Karpas-422 (cell line): ENCODE measurements around the gene BEX3. TPM values are rescaled to one million over a fixed set of nuclear protein-coding genes. Genes with fewer than 3 reads are reported as not detected.
A peak's percentile ranks its signal among the peaks of the same experiment; 100 is the strongest.
"Not testable (repeated sequence)": the region's sequence is repeated elsewhere in the genome, so short reads cannot be mapped to it uniquely, and the experiment has no call there.

ENCODE experiments used
- DNase-seq: peaks from one replicate; pipeline ENCODE4 v3.0.0-alpha.2; 2015
- H2AFZ ChIP-seq: fragments of 200-600 bp; sonication (generic); 2 replicates; pipeline ENCODE4 v1.6.1; 2014; ENCODE audit warnings: antibody characterized with exemption, low read length, mixed read lengths
- H3K27ac ChIP-seq: fragments of 200-600 bp; sonication (generic); 2 replicates; pipeline ENCODE4 v1.5.1; 2014; ENCODE audit warnings: mild to moderate bottlenecking, low read length, moderate library complexity
- H3K27me3 ChIP-seq: fragments of 200-600 bp; sonication (generic); 2 replicates; pipeline ENCODE4 v1.6.1; 2014; ENCODE audit warnings: low read length, mixed read lengths
- H3K36me3 ChIP-seq: fragments of 200-600 bp; sonication (generic); 2 replicates; pipeline ENCODE4 v1.6.1; 2014; ENCODE audit warnings: low read length, mixed read lengths; ENCODE audit not compliant: insufficient read depth
- H3K4me1 ChIP-seq: fragments of 200-600 bp; sonication (generic); 2 replicates; pipeline ENCODE4 v1.6.1; 2014; ENCODE audit warnings: mild to moderate bottlenecking, low read length, mixed read lengths
- H3K4me2 ChIP-seq: fragments of 200-600 bp; sonication (generic); 2 replicates; pipeline ENCODE4 v1.6.1; 2014; ENCODE audit warnings: low read length, low read depth, mild to moderate bottlenecking; ENCODE audit not compliant: poor library complexity, severe bottlenecking
- H3K4me3 ChIP-seq: fragments of 200-600 bp; sonication (generic); 2 replicates; pipeline ENCODE4 v1.5.1; 2014; ENCODE audit warnings: mild to moderate bottlenecking, antibody characterized with exemption, low read length, mixed read lengths
- H3K79me2 ChIP-seq: fragments of 200-600 bp; sonication (generic); 2 replicates; pipeline ENCODE4 v1.6.1; 2014; ENCODE audit warnings: mild to moderate bottlenecking, low read length, mixed read lengths
- H3K9ac ChIP-seq: fragments of 200-600 bp; sonication (generic); 2 replicates; pipeline ENCODE4 v1.6.0; 2014; ENCODE audit warnings: low read length
- H3K9me2 ChIP-seq: fragments of 200-600 bp; sonication (generic), shearing (Covaris generic); replicated peaks from 2 replicates; pipeline ENCODE4 v1.6.0; 2014; ENCODE audit warnings: mild to moderate bottlenecking, low read length, moderate library complexity; ENCODE audit not compliant: insufficient read depth
- H3K9me3 ChIP-seq: fragments of 300-700, 200-600 bp; sonication (generic); 2 replicates; pipeline ENCODE4 v1.6.1; 2014; ENCODE audit warnings: low read length, mixed read lengths
- H4K20me1 ChIP-seq: fragments of 200-600 bp; sonication (generic); 2 replicates; pipeline ENCODE4 v1.6.1; 2014; ENCODE audit warnings: mild to moderate bottlenecking, antibody characterized with exemption, low read length, low read depth; ENCODE audit not compliant: insufficient read depth
- total RNA-seq: library from RNA; depleted of rRNA; stranded (reverse); fragments of >200 nt; shearing (Covaris generic); gene quantifications from 2 replicates; pipeline ENCODE4 v1.2.3, GENCODE V29; 2014; ENCODE audit warnings: low replicate concordance

The BEX3 gene
- total RNA-seq, 1 experiment from 2014 or later, result not detected

DNA sequence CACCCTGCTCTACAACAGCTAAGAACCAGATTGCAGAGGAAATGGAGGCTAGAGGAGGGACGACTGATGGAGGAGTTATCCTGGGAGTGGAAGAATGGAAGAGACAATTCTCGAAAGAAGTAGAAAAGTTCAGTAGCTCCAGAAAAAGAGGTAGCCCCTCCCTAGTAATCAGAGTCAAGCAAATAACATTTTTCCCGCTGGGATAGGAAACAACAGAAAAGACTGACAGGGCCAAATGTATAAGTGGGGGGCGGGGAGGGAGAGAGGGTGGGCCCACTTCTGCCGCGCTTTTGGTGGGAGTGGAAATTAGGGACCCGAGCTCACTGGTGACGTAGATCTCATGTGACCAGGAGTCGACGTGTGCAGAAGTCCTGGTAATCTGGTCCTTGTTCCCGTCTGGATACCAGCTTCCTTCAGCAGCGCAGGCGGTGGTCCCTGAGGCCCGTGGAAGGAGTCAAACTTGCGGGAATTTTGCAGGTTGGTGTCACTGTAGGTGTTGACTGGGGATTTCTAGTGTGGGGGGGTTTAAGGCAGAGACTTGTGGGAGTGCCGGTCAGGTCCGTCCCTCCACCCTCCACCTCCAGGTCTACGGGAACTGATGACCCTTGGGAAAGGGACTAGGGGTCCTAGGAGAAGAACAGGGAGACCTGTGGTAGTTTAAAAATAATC is 20.1 kb upstream of the BEX3 start, which contains the start of gene TCEAL9:
Gene TCEAL9, plus strand, starts transcription at position 377 of the 669 bp plus-strand sequence. CDS start 1,179 bp downstream, outside the sequence.
- Histone ChIP-seq H2AFZ (peak within 1 kb of the TSS; percentile 90), H3K36me3 (no peaks in the 10 kb centered on the region), H3K27ac (no peak within 1 kb of the TSS), H3K4me2 (peak within 1 kb of the TSS; percentile 68), H3K27me3 (no peaks in the 10 kb centered on the region), H3K9ac (peak within 1 kb of the TSS; percentile 73), H3K4me1 (peaks cover 8% of the 10 kb centered on the region; the same call in 1 of the 2 replicates), H4K20me1 (no peaks in the 10 kb centered on the region), H3K9me2 (no peaks in the 10 kb centered on the region), H3K79me2 (no peaks in the 10 kb centered on the region), H3K4me3 (peak within 1 kb of the TSS; percentile 75), H3K9me3 (no peaks in the 10 kb centered on the region)
- peak; percentile 70 for DNase-seq

GRCh38 chrX:103356858-103357257 is 19.5 kb upstream of the BEX3 start:
- no peaks in the 10 kb centered on the region for H3K27me3 ChIP-seq
- no peak for DNase-seq
- no peak overlapping the region for H3K27ac ChIP-seq
- no peaks in the 10 kb centered on the region for H3K79me2 ChIP-seq
- no peaks in the 10 kb centered on the region for H4K20me1 ChIP-seq
- H2AFZ ChIP-seq, result peak overlapping the region; percentile 90
- no peaks in the 10 kb centered on the region for H3K9me2 ChIP-seq
- H3K4me1 ChIP-seq, result peaks cover 8% of the 10 kb centered on the region; the same call in 1 of the 2 replicates
- no peaks in the 10 kb centered on the region for H3K36me3 ChIP-seq
- H3K4me2 ChIP-seq, result peak overlapping the region; percentile 68
- no peaks in the 10 kb centered on the region for H3K9me3 ChIP-seq
- peak overlapping the region; percentile 73 for H3K9ac ChIP-seq
- H3K4me3 ChIP-seq, result peak overlapping the region; percentile 75

GRCh38 chrX:103357871-103358270 is 18.5 kb upstream of the BEX3 start:
- no peak overlapping the region for H2AFZ ChIP-seq
- H3K4me1 ChIP-seq, result peaks cover 8% of the 10 kb centered on the region; the same call in 1 of the 2 replicates
- no peaks in the 10 kb centered on the region for H3K79me2 ChIP-seq
- H3K9ac ChIP-seq, result no peak overlapping the region
- H3K27me3 ChIP-seq, result no peaks in the 10 kb centered on the region
- no peaks in the 10 kb centered on the region for H4K20me1 ChIP-seq
- no peaks in the 10 kb centered on the region for H3K9me2 ChIP-seq
- no peak overlapping the region for H3K4me2 ChIP-seq
- no peak overlapping the region for H3K4me3 ChIP-seq
- no peak overlapping the region for H3K27ac ChIP-seq
- no peak for DNase-seq
- H3K9me3 ChIP-seq, result no peaks in the 10 kb centered on the region
- H3K36me3 ChIP-seq, result no peaks in the 10 kb centered on the region

DNA sequence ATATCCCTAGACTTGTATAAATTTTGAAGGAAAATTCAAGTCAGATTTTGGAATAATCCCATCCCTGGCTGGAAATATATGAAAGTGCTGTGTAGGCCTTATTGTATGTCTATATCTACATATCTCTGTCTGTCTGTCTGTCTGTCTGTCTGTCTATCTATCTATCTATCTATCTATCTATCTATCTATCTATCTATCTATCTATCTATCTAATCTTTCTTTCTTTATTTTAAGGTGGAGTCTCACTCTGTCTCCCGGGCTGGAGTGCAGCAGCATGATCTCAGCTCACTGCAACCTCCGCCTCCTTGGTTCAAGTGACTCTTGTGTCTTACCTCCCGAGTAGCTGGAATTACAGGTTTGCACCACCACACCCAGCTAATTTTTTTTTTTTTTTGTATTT is 16.7 kb upstream of the BEX3 start:
- H3K9me3 ChIP-seq, H3K27ac ChIP-seq, H3K27me3 ChIP-seq, H3K4me1 ChIP-seq, H3K36me3 ChIP-seq, H3K9me2 ChIP-seq, H3K4me2 ChIP-seq, H3K79me2 ChIP-seq, H3K9ac ChIP-seq, H4K20me1 ChIP-seq, H2AFZ ChIP-seq, DNase-seq, H3K4me3 ChIP-seq: not testable (repeated sequence)

- no peaks in the 10 kb centered on the region for H3K9me3 ChIP-seq
- H2AFZ ChIP-seq, result no peak overlapping the region
- H3K9me2 ChIP-seq, result no peaks in the 10 kb centered on the region
- no peaks in the 10 kb centered on the region for H3K36me3 ChIP-seq
- DNase-seq, result no peak
- no peaks in the 10 kb centered on the region for H4K20me1 ChIP-seq
- no peaks in the 10 kb centered on the region for H3K79me2 ChIP-seq
- no peak overlapping the region for H3K4me3 ChIP-seq
- H3K9ac ChIP-seq, result no peak overlapping the region
- H3K4me2 ChIP-seq, result no peak overlapping the region
- peaks cover 8% of the 10 kb centered on the region; the same call in 1 of the 2 replicates for H3K4me1 ChIP-seq
- H3K27ac ChIP-seq, result no peak overlapping the region
- no peaks in the 10 kb centered on the region for H3K27me3 ChIP-seq
Observed at GRCh38 chrX:103360092-103360491, 16.2 kb upstream of the BEX3 start.

DNA sequence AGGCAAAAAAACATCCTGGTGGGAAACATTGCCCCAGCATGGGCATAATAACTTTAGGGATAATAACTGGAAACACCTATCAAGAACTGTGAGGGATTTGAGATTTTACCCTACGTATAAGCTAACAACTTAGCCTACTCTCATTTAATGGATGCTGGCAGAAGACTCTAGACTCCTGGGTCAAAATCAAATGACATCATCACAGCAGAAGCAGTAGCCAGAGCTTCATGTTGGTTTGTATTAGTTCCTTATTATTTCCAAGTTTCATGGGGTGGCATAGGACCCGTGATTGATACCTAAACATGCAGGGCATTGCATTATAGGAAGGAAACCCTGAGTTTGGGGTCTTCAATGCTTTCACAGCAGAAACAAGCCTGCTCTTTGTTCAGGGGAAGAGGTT is 15.4 kb upstream of the BEX3 start:
- Histone ChIP-seq H3K4me1 (peaks cover 7% of the 10 kb centered on the region; the same call in 1 of the 2 replicates), H3K9me2 (no peaks in the 10 kb centered on the region), H3K9ac (no peak overlapping the region), H2AFZ (no peak overlapping the region), H3K27ac (no peak overlapping the region), H3K4me3 (no peak overlapping the region), H3K36me3 (no peaks in the 10 kb centered on the region), H4K20me1 (no peaks in the 10 kb centered on the region), H3K27me3 (no peaks in the 10 kb centered on the region), H3K4me2 (no peak overlapping the region), H3K9me3 (no peaks in the 10 kb centered on the region), H3K79me2 (no peaks in the 10 kb centered on the region)
- DNase-seq, result no peak

DNA sequence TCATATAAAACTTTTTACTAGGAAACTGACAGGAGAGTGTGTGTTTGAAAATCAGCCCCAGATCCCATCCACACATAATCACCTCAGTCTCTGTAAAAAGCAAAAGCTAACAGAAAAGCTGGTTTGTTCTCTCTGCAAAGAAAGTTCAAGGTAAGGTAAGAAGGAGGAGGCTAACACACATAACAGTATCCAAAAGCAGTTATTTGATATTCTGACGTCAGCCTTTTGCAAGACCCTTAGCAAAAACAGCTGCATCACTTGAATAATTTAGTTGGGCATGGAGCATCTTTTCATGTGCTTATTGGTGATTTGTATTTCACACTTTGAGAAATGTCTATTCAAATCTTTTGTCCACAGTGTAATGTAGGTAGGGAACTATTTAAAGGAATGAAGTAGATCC is 14.5 kb upstream of the BEX3 start:
- Histone ChIP-seq H3K4me2 (no peak overlapping the region), H3K9me3 (no peaks in the 10 kb centered on the region), H4K20me1 (no peaks in the 10 kb centered on the region), H3K4me3 (no peak overlapping the region), H3K27me3 (no peaks in the 10 kb centered on the region), H3K79me2 (no peaks in the 10 kb centered on the region), H3K36me3 (no peaks in the 10 kb centered on the region), H3K9me2 (no peaks in the 10 kb centered on the region), H3K4me1 (peaks cover 6% of the 10 kb centered on the region; the same call in 1 of the 2 replicates), H3K27ac (no peak overlapping the region), H2AFZ (no peak overlapping the region), H3K9ac (no peak overlapping the region)
- DNase-seq, result no peak

GRCh38 chrX:103362474-103362873 is 13.9 kb upstream of the BEX3 start:
- Histone ChIP-seq H3K4me1 (peaks cover 2% of the 10 kb centered on the region; the same call in 1 of the 2 replicates), H3K4me2 (no peak overlapping the region)

More at GRCh38 chrX:103362474-103362873, 13.9 kb upstream of the BEX3 start:
- no peaks in the 10 kb centered on the region for H3K79me2 ChIP-seq
- H3K36me3 ChIP-seq, result no peaks in the 10 kb centered on the region
- H2AFZ ChIP-seq, result no peak overlapping the region
- H3K27ac ChIP-seq, result no peak overlapping the region
- no peaks in the 10 kb centered on the region for H3K9me3 ChIP-seq
- no peaks in the 10 kb centered on the region for H3K27me3 ChIP-seq
- H4K20me1 ChIP-seq, result no peaks in the 10 kb centered on the region
- no peak for DNase-seq
- no peak overlapping the region for H3K4me3 ChIP-seq
- no peak overlapping the region for H3K9ac ChIP-seq
- no peaks in the 10 kb centered on the region for H3K9me2 ChIP-seq
